ENCODE measurements around the gene YPEL4.

- TF ChIP-seq, protein P1, sequence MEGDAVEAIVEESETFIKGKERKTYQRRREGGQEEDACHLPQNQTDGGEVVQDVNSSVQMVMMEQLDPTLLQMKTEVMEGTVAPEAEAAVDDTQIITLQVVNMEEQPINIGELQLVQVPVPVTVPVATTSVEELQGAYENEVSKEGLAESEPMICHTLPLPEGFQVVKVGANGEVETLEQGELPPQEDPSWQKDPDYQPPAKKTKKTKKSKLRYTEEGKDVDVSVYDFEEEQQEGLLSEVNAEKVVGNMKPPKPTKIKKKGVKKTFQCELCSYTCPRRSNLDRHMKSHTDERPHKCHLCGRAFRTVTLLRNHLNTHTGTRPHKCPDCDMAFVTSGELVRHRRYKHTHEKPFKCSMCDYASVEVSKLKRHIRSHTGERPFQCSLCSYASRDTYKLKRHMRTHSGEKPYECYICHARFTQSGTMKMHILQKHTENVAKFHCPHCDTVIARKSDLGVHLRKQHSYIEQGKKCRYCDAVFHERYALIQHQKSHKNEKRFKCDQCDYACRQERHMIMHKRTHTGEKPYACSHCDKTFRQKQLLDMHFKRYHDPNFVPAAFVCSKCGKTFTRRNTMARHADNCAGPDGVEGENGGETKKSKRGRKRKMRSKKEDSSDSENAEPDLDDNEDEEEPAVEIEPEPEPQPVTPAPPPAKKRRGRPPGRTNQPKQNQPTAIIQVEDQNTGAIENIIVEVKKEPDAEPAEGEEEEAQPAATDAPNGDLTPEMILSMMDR (conservative IDR thresholded peaks at IDR 0.05; ENCODE audit: low read depth, low read length) = 0 out of 2 replicates have a peak, but pooled peaks have one; percentile 16
- TF ChIP-seq EZH2 (IDR thresholded peaks at IDR 0.05; ENCODE audit: borderline replicate concordance, low read depth, low read length, poor library complexity, severe bottlenecking) = no peak
Observed at GRCh38 chr11:57662893-57663292, 13.2 kb upstream of the YPEL4 start.
